AG09309 (cell line): ENCODE measurements around the gene PTCH1.

Experiments used
- DNase-seq: peaks from one replicate; pipeline ENCODE4 v3.0.0-alpha.2; 2010; ENCODE audit warnings: low read depth
- H3K4me3 ChIP-seq: 2 replicates; pipeline ENCODE4 v1.5.1; 2011; ENCODE audit warnings: mild to moderate bottlenecking, low read depth, low read length, moderate library complexity; ENCODE audit not compliant: control insufficient read depth
- CTCF ChIP-seq: IDR thresholded peaks from 2 replicates; pipeline ENCODE4 v1.5.1; 2011; ENCODE audit warnings: mild to moderate bottlenecking, low read depth, low read length, inconsistent platforms; ENCODE audit not compliant: insufficient read depth, control insufficient read depth; ENCODE audit errors: missing control alignments

The PTCH1 gene

GRCh38 chr9:95413793-95414192 is 103.0 kb downstream of the PTCH1 start:
- no peak for DNase-seq
- no peak overlapping the region for H3K4me3 ChIP-seq
- no peak for TF ChIP-seq CTCF

GRCh38 chr9:95411054-95411892 is 105.5 kb downstream of the PTCH1 start:
- no peak overlapping the region for H3K4me3 ChIP-seq
- no peak for DNase-seq
- TF ChIP-seq CTCF, result no peak

GRCh38 chr9:95409650-95410426 is 106.9 kb downstream of the PTCH1 start:
- DNase-seq, result peak; percentile 69
- H3K4me3 ChIP-seq, result no peak overlapping the region
- no peak for TF ChIP-seq CTCF

GRCh38 chr9:95407524-95407923 is 109.2 kb downstream of the PTCH1 start:
- H3K4me3 ChIP-seq, result no peak overlapping the region
- DNase-seq, result no peak
- TF ChIP-seq CTCF, result no peak

GRCh38 chr9:95406121-95406520 is 110.7 kb downstream of the PTCH1 start:
- DNase-seq, result peak; percentile 54
- TF ChIP-seq CTCF, result no peak
- H3K4me3 ChIP-seq, result no peak overlapping the region

- no peak for DNase-seq
- no peak for TF ChIP-seq CTCF
- H3K4me3 ChIP-seq, result no peak overlapping the region
These were observed 117.5 kb downstream of the PTCH1 start for GRCh38 chr9:95399261-95399660.
